CD1c-positive myeloid dendritic cell (primary cell): ENCODE results near the gene PRM2.

ENCODE experiments used
- DNase-seq: peaks from one replicate; pipeline ENCODE4 v3.0.0-alpha.2; 2016; ENCODE audit errors: extremely low spot score

Gene PRM2

GRCh38 chr16:11249233-11250061, 26.8 kb downstream of the PRM2 start:
- no peak for DNase-seq

GRCh38 chr16:11248133-11248532, 28.1 kb downstream of the PRM2 start:
- no peak for DNase-seq

- DNase-seq = no peak
These were observed 30.3 kb downstream of the PRM2 start for GRCh38 chr16:11245988-11246387.

- no peak for DNase-seq
These were observed 31.0 kb downstream of the PRM2 start for GRCh38 chr16:11245222-11245737.

DNA sequence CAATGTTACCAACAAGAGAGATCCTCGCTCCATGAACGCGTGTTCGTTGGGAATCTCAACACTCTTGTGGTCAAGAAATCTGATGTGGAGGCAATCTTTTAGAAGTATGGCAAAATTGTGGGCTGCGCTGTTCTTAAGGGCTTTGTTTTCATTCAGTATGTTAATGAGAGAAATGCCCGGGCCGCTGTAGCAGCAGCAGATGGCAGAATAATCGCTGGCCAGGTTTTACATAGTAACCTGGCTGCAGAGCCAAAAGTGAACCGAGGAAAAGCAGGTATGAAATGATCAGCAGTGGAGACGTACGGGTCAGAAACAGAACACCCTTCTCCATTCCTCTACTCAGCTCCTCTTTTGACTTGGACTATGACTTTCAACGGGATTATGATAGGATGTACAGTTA, 33.6 kb downstream of the PRM2 start:
- DNase-seq = no peak

- DNase-seq = no peak
These were observed 34.6 kb downstream of the PRM2 start for GRCh38 chr16:11241480-11242204.

- no peak for DNase-seq
These were observed 35.4 kb downstream of the PRM2 start for GRCh38 chr16:11240636-11241473.

DNA sequence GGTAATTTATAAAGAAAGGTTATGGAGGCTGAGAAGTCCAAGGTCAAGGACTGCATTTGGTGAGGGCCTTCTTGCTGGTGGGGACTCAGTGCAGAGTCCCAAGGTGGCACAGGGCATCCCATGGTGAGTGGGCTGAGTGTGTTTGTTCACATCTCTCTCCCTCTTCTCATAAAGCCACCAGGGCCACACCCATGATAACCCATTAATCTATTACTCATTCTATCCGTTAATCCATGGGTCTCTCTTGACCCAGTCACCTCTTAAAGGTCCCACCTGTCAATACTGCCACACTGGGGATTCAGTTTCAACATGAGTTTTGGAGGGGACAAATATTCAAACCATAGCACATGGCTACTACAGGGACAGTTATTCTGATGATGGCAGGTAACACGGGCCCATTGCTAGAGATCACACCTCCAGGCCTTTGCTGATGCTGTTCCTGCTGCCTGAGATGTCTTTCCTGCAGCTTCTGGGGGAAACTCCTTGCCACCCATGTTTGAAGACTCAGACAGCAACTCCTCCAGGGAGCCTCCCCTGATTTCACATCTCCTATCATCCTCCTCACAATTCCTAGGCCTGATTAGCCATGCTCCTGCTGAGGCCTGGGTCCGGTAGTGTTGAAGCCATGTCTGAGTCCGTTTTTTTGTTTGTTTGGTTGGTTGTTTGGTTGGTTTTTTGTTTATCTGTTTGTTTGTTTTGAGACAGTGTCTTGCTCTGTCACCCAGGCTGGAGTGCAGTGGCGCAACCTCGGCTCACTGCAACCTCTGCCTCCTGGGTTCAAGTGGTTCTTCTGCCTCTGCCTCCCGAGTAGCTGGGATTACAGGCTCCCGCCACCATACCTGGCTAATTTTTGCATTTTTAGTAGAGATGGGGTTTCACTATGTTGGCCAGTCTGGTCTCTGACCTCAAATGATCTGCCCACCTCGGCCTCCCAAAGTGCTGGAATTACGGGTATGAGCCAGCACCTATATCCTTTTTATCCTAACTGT, 36.3 kb downstream of the PRM2 start:
- no peak for DNase-seq

DNA sequence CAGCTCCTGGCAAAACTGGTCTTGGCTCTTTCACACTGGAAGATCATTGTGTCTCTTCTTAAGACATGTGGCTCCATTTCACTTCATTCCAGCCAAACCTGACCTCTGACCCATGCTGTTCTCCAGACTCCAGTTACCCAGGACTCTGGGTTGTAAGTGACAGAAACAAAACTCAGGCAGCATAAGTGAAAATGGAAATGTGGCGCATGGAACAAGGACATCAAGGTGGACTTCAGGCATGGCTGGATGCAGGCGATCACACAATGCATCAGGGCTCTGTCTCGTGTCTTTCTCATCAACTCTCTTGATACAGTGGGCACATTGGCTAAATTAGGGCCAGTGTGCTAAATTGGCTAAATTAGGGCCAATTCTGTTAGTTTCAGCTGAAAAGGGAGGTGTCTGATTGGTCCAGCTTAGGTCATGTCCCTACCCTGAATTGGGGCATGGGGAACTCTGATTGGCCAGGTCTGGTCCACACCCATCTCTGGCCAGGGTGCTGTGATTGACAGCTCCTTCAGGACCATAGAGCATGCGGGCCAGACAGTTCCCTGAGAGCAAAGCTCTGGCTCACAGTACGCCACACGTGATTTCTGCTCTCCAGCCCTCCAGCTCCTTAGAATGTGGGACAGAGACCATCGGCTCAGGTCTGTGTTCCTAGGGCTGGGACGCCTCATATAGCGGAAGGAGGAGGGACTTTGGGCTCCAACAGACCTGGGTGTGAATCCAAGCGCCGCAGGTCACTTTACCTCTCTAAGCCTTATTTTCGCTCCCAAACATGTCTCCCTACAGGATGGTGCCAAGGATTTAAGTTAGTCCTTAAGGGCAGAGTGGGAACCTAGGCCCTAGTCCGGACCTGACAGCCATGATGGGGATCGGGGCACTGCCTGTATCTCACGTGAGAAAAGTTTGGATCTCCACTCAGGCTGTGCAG, 37.7 kb downstream of the PRM2 start:
- DNase-seq = no peak

DNA sequence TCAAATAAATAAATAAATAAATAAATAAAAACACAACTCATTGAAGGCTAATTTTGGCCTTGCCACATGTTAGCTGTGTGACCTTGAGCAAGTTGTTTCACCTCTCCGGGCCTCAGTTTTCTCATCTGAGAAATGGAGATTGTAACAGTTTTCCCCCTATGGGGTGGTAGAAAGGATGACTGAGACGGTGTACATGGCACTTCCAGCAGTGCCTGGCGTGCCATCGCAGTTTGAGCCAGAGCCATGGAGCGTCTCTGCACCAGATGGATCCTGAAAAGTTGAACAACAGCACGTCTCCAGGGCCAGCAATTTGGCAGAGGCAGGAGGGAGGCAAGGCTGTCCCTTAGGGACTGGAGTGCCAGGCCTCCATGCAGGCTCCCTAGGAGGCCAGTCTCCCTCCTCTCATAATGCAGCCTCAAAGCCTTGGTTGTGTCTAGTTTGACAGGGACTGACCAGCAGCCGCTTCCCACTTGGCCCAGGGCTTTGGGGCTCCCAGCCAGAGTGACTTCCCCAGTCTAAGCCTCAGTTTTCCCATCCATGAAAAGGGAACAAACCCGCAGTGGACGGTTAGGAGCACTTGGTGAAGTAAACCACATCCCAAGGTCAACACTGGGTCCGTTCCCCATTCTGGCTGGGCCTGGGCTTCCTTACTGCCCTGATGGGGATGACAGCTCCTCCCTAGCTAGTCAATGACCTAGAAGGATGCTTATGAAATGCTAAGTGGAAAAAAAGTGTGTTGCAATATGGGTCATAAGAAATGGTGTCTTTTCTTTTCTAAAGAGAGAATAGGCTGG, 39.6 kb downstream of the PRM2 start:
- DNase-seq = peak; percentile 81

DNA sequence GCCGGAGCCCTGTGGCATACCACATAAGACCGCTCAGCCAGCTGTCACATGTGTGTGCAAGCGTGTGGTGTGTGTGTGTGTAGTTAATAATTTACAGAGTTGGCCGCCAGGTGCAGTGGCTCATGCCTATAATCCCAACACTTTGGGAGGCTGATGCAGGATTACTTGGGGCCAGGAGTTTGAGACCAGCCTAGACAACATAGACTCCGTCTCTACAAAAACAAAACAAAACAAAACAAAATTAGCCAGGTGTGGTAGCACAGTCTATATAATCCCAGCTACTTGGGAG, 40.6 kb downstream of the PRM2 start:
- DNase-seq = no peak

DNA sequence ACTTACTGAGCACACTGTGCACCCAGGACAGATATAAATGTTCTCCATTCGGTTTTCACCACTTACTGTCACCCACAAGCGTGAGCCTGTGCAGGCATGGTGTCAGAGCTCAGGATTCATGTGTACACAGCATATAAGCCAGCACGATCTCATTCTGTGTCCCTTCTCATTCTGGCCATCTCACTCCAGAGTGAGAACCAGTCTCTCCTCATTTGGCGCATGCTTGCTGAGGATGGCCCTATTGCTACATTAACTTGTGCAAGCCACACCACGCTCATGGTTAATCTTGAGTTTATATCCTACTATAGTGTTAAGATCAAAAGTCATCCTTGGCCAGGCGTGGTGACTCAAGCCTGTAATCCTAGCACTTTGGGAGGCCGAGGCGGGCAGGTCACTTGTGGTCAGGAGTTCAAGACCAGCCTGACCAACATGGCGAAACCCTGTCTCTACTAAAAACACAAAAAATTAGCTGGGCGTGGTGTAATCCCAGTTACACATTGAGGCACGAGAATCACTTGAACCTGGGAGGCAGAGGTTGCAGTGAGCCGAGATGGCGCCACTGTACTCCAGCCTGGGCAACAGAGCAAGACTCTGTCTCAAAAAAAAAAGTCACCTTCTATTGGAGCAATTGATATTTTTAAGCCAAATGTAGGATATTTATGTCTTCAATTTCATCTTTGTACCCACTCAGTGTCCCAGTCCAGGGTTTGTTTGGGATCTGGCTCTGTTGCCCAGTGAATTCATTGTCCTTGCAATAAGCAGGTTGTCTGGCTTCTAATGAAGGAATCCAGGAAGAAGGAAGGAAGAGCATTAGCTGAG, 41.2 kb downstream of the PRM2 start:
- DNase-seq = peak; percentile 28

DNA sequence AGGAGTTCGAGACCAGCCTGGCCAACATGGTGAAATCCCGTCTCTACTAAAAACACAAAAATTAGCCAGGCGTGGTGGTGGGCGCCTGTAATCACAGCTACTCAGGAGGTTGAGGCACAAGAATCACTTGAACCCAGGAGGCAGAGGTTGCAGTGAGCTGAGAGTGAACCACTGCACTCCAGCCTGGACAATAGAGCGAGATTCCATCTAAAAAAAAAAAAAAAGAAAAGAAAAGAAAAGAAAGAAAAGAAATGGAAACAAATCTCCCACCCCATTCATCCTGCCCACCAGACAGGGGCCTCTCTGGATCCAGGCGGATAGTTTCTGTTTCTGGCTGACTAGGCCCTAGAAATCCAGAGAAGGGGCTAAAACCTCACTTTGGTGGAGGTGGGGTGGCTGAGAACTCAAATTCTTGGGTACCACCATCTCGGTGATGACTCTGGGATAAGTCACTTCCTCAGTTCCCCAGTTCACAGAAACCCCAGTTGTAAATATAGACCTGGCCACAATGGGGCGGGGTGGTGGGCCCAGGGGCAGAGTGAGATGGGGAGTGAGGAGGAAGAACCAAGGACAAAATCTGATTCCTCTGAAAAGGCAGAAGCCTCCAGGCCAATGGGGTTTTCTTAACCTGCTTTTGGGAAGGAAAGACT, 42.4 kb downstream of the PRM2 start:
- DNase-seq = peak; percentile 28

GRCh38 chr16:11232852-11233726, 43.2 kb downstream of the PRM2 start:
- DNase-seq = peak; percentile 75

DNA sequence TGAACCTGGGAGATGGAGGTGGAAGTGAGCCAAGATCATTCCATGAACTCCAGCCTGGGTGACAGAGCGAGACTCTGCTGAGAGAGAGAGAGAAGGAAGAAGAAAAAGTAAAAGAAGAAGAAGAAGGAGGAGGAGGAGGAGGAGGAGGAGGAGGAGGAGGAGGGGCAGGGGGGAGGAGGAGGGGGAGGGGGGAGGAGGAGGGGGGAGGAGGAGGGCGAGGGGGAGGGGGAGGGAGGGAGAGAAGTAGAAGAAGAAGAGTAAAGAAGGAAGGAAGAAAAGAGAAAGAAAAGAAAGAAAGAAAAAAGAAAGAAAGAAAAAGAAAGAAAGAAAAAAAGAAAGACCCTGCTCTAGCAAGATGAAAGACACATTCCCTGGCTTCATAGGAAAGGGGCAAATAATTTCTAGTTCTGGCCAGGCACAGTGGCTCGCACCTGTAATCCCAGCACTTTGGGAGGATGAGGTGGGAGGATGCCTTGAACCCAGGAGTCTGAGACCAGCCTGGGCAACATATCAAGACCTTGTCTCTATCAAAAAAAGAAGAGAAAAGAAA, 43.9 kb downstream of the PRM2 start:
- no peak for DNase-seq

DNA sequence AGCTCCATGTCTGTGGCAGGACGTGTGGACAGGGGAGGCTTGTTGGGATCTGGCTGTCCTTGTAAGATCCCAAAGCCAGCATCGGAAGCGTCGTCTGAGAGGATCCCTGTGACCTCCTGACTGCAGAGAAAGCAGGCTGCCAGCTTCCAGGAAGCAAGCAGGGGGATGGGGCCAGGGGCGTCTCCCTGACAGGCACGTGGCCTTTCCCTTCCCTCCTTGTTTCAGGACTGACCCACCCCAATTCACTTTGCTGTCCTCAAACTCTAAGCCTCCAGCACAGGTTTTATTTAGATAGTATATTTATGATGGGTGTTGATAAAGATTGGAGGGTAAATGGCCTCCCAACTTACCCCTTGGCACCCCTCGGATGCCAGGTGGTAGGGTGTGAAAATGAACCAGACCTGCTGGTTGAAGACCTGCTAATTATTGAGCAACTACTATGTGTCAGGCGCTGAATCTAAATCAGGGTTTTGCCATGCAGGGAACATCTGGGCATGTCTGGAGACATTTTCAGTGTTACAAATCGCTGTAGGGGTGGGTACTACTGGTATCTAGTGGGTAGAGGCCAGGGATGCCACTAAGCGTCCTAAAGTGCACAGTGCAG, 44.8 kb downstream of the PRM2 start:
- DNase-seq = no peak
